Activated CD4-positive, alpha-beta T cell treated with anti-CD3 and anti-CD28 coated beads for 1 hour (primary cell): ENCODE results near the gene ZSWIM6.

Experiments
- DNase-seq: peaks from one replicate; pipeline ENCODE4 v3.0.0-alpha.2; 2020

ZSWIM6 gene

DNA sequence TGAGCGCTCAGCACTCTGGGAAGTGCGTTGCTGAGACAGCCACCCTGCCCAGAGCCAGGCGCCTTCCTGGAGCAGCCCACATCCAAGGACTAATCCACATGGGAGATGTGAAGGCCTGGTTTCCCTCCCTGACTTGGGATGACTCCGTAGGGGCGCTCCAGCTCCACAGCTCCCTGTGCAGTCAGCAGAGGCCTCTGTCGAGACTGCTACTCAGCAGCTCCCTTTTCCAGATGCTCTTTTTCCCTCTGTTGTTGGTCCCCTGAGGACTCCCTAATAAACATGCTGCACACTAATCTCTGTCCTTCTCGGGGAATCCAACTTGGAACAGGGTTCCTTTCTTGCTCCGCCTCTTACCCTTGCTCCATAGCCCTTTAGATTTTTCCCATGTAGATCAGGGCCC lies 237.3 kb downstream of the ZSWIM6 start:
- DNase-seq, result no peak

DNA sequence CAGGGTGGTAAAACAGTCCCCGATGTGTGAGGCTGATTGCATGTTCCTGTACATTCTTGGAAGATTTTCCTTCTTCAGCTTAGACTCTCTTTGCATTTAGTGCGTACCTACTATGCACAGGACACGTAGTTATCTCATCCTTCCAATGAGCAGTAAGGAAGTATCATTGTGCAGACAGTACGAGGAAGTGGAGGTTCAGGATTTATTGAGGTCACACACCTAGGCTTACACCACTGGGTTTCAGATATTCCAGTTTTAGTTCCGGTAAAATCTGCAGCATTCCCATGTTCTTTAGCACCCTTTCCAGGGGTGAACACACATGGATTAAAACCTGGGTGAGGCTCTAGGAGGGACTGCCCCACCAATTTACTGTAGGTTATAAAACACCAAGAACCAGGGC lies 238.7 kb downstream of the ZSWIM6 start:
- DNase-seq, result no peak

DNA sequence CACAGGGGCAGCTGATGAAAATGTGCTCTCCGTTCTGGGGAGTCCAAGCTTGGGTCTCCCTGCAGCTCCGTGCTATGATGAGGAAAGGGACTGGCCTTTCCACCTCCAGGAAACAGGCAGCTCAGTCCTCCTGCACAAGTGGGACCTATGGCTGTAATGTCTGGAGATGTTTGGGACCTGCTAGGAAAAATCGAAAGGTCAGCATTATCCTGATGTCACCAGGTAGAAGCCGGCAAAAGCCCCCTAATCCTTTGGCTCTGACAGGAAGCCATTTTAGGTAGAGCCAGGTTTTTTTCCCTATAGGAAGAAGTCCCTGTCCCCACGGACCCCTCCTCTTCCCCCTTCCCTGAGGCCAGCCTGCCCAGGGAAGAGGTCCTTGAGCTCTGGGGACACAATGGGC lies 240.9 kb downstream of the ZSWIM6 start:
- DNase-seq, result no peak

- DNase-seq, result no peak
Observed at GRCh38 chr5:61575103-61575502, 243.0 kb downstream of the ZSWIM6 start.

DNA sequence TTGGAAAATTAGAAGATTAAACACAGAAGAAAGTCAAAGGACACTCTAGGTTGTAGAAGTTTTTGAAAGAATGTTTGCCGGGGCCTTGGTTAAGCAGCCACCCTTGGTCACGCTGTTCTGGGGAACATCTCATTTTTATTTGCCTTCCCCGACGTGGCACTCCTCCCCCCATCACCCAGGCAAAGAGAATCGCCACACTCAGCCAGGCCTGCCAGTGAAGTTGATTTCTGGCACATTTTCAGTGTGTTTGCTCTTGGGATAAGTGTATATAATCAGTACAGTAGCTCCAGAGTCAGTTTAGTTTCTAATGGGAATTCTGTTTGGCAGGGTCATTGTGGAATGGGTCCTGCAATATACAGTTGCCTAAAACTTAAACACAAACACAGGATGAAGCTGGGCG lies 243.5 kb downstream of the ZSWIM6 start:
- DNase-seq, result no peak

- no peak for DNase-seq
Observed at GRCh38 chr5:61576556-61576955, 244.5 kb downstream of the ZSWIM6 start.

DNA sequence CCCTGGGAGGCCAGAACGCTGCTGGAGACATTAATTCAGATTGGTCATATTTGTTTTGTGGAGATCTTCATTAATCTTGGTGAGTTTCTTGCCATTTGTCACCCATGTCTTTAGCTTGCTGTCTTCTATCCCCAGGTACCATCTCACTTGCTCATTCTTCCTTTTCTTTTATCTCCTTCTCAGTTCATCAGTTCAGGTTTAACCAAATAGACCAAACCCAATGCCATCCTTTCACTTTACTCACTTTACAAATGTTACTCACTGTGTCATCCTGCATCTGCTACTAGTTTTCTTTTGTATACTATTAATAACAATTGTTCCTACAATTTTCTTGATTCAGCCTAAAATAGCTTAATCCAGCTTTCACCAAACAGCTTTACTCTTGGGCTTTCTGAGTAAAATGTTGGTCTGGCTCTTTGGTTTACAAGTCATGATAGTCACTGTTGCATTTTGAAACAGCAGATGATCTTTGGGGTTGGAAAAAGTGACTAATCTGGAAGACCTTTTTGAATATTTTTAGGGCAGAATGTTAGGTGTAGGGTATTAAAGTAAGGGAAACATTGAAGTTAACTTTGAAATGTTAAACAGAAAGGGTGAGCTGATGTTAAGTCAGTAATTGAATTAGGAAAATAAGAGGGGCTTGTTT lies 246.9 kb downstream of the ZSWIM6 start:
- DNase-seq, result no peak

DNA sequence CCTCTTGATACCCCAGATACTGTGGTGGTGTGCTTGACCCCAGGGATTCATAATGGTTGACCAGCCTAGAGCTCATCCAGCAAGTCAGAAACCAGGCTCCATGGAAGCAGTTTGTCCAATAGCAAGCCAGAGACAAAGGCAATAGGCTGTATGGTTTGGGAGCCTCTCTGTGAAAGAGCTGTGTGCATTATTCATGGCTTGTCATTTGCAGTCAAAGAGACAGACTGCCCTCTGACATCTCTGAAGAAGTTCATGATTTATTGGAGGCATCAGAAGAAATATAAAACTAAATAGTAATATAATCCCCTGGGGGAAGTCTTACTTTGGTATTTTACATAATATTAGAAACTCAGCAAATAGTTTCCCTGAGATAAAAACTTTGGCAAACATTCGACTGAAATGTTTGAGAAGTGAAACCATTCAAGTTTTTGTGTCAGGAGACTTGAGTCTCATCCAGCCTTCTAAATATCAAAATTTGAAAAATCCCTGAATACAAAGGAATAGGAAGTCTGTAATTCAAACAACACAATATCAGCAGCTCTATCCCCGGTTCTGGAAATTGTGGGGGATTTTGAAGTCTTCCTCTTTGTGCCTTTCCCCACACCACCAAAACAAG lies 250.3 kb downstream of the ZSWIM6 start:
- no peak for DNase-seq

GRCh38 chr5:61582887-61583286 lies 250.8 kb downstream of the ZSWIM6 start:
- no peak for DNase-seq

DNA sequence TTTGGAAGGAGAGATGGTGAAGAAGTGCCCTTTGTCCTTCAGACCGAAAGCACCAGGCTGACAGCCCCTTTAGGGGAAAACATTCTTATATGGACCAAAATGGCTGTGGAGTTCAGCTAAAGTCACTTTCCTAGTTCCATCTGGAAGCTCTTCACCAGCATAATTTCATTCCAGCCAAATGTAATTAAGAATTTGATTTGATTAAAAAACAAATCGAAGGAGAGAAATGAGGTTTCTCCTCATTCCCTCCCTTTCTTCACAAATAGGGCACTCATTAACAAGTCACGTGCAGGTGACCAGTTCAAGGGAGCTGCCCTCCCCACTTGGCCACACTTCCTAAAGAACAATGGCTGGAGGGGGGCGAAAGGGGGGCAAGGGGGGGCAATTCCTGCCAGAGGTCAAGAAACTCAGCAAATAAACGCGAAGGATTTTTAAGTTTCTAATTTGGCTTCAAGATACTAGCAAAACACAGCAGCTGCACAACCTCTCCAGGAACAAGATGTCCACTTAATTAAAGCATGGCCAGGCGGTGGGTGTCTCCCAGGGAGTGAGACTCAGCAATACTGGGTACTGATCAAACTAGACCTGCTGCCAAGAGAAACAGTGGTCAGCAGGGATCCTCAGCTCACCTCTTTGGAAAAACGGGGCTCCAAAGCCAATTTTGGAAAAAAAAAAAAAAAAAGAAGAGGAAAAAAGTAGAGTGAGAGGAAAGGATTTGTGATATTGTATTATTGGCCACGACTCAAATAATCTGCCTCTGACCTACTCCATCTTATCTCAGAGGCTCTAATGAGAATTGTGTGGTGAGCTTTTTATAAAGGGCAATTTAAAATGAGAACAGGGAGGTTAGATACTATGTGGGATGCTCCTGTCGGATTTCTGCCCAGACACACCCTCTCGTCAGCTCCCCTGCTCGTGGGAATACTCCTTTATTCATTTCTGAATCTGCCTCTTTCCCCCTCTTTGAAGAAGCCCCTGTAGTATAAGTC lies 254.3 kb downstream of the ZSWIM6 start:
- DNase-seq, result no peak

DNA sequence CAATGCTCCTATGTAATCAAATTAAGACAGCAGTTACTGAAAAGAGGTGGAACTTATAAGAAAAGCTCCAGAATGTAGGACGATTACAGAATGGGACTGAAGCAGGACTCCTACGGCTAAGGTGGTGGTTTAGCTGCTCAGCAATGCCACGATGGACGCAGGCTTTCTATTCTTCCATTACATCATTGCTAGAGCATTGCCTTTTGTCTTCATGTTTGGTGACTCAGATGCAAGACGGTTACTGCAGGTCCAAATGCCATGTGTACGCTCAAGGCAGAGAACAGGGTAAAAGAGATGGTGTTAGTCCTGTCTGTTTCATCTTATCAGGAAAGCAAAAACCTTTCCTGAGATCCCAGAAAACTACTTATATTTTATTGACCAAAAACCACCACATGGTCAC lies 255.1 kb downstream of the ZSWIM6 start:
- no peak for DNase-seq

DNA sequence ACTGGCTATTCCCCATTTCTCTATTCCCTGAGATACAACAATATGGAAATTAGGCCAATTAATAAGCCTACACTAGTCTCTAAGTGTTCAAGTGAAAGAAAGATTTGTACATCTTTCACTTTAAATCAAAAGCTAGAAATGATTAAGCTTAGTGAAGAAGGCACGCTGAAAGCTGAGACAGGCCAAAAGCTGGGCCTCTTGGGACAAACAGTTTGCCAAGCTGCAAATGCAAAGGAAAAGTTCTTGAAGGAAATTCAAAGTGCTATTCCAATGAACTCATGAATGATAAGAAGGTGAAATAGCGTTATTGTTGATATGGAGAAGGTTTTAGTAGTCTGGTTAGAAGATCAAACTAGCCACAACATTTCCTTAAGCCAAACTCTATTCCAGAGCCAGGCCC lies 256.2 kb downstream of the ZSWIM6 start:
- DNase-seq, result no peak

DNA sequence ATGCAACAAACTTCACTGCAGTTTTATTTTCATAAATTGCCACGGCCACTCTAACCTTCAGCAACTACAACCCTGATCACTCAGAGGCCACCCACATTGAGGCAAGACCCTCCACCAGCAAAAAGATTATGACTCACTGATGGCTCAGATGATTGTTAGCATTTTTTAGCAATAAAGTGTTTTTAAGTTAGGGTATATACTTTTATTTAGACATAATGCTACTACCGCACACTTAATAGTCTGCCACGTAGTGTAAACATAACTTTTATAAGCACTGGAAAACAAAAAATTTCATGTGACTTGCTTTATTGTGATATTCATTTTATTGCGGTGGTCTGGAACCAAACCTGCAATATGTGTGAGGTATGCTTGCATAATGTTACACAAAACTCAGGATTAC lies 257.9 kb downstream of the ZSWIM6 start:
- no peak for DNase-seq

- DNase-seq, result no peak
Observed at GRCh38 chr5:61590473-61590872, 258.4 kb downstream of the ZSWIM6 start.

GRCh38 chr5:61591859-61592258 lies 259.8 kb downstream of the ZSWIM6 start:
- no peak for DNase-seq

GRCh38 chr5:61595426-61595825 lies 263.4 kb downstream of the ZSWIM6 start:
- no peak for DNase-seq
